Measurements from ENCODE around the gene MCAT. TPM values are rescaled to one million over a fixed set of nuclear protein-coding genes. Genes with fewer than 3 reads are reported as not detected.

The MCAT gene
- total and polyA plus RNA-seq, 11 donors = 13.4 to 32.6 (median 15.7) TPM

DNA sequence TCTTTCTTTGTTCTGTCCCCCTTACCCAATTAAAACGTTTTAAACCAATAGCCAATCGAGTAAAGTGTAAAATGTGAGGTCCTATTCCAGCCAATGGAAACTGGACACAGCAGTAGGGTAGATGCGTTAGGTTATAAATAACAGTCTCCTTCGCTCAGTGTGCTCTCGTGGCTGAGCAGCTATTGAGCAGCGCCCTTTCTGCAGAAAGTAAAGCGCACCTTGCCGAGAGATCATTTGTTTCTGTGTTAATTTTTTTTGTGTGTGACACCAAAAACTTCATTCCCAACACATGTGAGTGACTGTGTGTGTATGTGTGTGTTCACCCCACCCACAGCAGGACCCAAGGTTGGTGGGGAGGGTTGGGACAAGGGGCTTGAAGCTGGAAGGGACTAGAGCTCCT, 46.8 kb downstream of the MCAT start:
- ATAC-seq (no peak), DNase-seq (no peak)
- Histone ChIP-seq H3K27me3 (no peaks in the 10 kb centered on the region), H3K4me1 (peaks cover 0 to 28% (median 7%) of the 10 kb centered on the region in 12 donors), H3K27ac (no peak overlapping the region), H3K36me3 (no peaks in the 10 kb centered on the region), H3K9me3 (peaks cover 0 to 13% (median 4%) of the 10 kb centered on the region in 12 donors), H3K4me3 (no peak overlapping the region)
- TF ChIP-seq, protein P1, sequence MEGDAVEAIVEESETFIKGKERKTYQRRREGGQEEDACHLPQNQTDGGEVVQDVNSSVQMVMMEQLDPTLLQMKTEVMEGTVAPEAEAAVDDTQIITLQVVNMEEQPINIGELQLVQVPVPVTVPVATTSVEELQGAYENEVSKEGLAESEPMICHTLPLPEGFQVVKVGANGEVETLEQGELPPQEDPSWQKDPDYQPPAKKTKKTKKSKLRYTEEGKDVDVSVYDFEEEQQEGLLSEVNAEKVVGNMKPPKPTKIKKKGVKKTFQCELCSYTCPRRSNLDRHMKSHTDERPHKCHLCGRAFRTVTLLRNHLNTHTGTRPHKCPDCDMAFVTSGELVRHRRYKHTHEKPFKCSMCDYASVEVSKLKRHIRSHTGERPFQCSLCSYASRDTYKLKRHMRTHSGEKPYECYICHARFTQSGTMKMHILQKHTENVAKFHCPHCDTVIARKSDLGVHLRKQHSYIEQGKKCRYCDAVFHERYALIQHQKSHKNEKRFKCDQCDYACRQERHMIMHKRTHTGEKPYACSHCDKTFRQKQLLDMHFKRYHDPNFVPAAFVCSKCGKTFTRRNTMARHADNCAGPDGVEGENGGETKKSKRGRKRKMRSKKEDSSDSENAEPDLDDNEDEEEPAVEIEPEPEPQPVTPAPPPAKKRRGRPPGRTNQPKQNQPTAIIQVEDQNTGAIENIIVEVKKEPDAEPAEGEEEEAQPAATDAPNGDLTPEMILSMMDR (IDR thresholded peaks at IDR 0.05) = no peak
- TF ChIP-seq POLR2A (IDR thresholded peaks at IDR 0.05) = no peak
- WGBS, 4 donors = 84 to 97% (median 91%) methylated on average over 8 of the region's 8 CpGs
- intact Hi-C loops (cut with DNase I) = loop anchor here in 1 of 10 donors (10.0 kb wide), 1 partner anchor 232 kb away; no protein-coding TSS in a partner anchor

DNA sequence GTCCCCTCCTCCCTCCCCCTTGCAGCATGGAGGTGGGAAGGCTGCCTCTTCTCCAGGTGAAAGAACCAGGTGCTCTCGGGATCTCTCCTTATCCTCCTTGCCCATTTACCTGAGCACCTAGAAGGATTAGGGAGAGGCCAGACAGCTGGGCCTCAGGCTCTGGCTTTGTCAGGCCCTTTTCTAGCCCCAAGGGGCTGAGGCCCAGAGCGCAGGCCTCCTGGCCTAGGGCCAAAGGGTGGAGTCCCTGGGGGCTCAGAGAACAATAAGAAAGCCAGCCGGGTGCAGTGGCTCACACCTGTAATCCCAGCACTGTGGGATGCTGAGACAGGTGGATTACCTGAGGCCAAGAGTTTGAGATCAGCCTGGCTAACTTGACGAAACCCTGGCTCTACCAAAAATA, 48.6 kb downstream of the MCAT start:
- Histone ChIP-seq H3K4me3 (no peak overlapping the region), H3K4me1 (peaks cover 0 to 27% (median 10%) of the 10 kb centered on the region in 12 donors), H3K36me3 (no peaks in the 10 kb centered on the region), H3K27me3 (no peaks in the 10 kb centered on the region), H3K9me3 (peaks cover 0 to 13% (median 4%) of the 10 kb centered on the region in 12 donors), H3K27ac (peak overlapping the region in 4 of 12 donors; percentile 12 to 68 (median 42))
- intact Hi-C loops (cut with DNase I) = loop anchor here in 2 of 10 donors (5.0 to 10.0 kb wide), 2 partner anchors 230 to 432 kb away; no protein-coding TSS in a partner anchor
- no peak for DNase-seq
- ATAC-seq = no peak
- 58 to 65% (median 61%) methylated on average over 4 of the region's 4 CpGs for WGBS, 4 donors
- TF ChIP-seq, protein P1 (IDR thresholded peaks at IDR 0.05) = no peak
- TF ChIP-seq POLR2A (IDR thresholded peaks at IDR 0.05) = no peak

DNA sequence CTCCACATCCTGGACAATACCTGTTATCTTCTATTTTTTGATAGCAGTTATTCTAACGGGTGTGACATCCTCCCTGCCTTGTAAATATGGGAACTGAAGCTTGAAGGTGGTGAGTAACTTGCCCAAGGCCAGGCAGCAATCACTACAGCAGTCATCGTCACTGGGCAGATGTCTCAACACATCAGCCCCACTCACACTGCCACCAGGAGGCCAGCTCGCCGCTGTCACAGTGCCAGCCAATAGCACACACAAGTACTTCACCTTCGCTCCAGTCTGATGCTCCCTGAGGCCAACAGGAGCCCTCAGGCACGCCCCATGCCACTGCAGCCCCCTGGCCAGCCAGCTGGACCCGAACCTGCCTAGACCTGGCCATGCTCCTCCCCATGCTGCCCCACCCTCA, 49.1 kb downstream of the MCAT start:
- WGBS, 4 donors = 28 to 41% (median 37%) methylated on average over 7 of the region's 7 CpGs

DNA sequence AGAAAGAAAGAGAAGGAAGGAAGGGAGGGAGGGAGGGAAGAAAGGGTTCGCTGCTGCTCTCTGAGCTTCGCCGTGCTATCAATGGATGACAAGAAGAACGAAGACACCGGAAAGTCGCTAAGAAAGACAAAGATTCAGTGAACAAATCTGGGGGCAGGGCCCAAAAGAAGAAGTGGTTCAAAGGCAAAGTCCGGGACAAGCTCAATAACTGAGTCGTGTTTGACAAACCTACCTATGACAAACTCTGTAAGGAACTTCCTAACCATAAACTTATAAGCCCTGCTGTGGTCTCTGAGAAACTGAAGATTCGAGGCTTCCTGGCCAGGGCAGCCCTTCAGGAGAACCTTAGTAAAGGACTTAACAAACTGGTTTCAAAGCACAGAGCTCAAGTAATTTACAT, 51.1 kb downstream of the MCAT start:
- H3K9me3 ChIP-seq = peaks cover 0 to 13% (median 4%) of the 10 kb centered on the region in 12 donors
- TF ChIP-seq POLR2A (IDR thresholded peaks at IDR 0.05) = no peak
- TF ChIP-seq, protein P1 (IDR thresholded peaks at IDR 0.05) = no peak
- DNase-seq (no peak), ATAC-seq (no peak)
- WGBS, 4 donors = 67 to 80% (median 74%) methylated on average over 9 of the region's 9 CpGs
- no peaks in the 10 kb centered on the region for H3K36me3 ChIP-seq
- intact Hi-C loops (cut with DNase I) = loop anchor here in 2 of 10 donors (5.0 to 10.0 kb wide), 2 partner anchors 227 to 430 kb away; no protein-coding TSS in a partner anchor
- H3K27ac ChIP-seq = no peak overlapping the region
- peaks cover 0 to 28% (median 14%) of the 10 kb centered on the region in 12 donors for H3K4me1 ChIP-seq
- no peaks in the 10 kb centered on the region for H3K27me3 ChIP-seq
- H3K4me3 ChIP-seq = no peak overlapping the region

More for the DNA sequence above, 49.1 kb downstream of the MCAT start:
- no peak overlapping the region for H3K4me3 ChIP-seq
- H3K36me3 ChIP-seq = no peaks in the 10 kb centered on the region
- ATAC-seq (peak; percentile 12 to 53 (median 48)), DNase-seq (peak; percentile 37 to 88 (median 73))
- no peaks in the 10 kb centered on the region for H3K27me3 ChIP-seq
- TF ChIP-seq POLR2A (IDR thresholded peaks at IDR 0.05) = no peak
- TF ChIP-seq, protein P1 (IDR thresholded peaks at IDR 0.05) = peak in 2 of 12 donors; percentile 21 to 24
- H3K27ac ChIP-seq = peak overlapping the region in 4 of 12 donors; percentile 12 to 54 (median 42)
- peaks cover 0 to 13% (median 4%) of the 10 kb centered on the region in 12 donors for H3K9me3 ChIP-seq
- peaks cover 0 to 29% (median 11%) of the 10 kb centered on the region in 12 donors for H3K4me1 ChIP-seq
- intact Hi-C loops (cut with DNase I) = loop anchor here in 2 of 10 donors (5.0 to 10.0 kb wide), 2 partner anchors 229 to 432 kb away; no protein-coding TSS in a partner anchor
